ENCODE results near the gene AGPAT2. TPM values are rescaled to one million over a fixed set of nuclear protein-coding genes. Genes with fewer than 3 reads are reported as not detected.

Gene AGPAT2
- total RNA-seq, 1 experiment from 2014 or later, result 124 TPM

GRCh38 chr9:136665704-136666371 lies 21.4 kb downstream of the AGPAT2 start:
- CTCF ChIA-PET, result interaction anchor here (0.6 kb wide), 1 partner anchor 182 kb away, joined by 10 read pairs; no protein-coding TSS in a partner anchor

GRCh38 chr9:136665111-136665703 lies 22.1 kb downstream of the AGPAT2 start:
- Histone ChIP-seq H3K4me3 (peak overlapping the region; percentile 39; the same call in 1 of the 2 replicates), H3K9me2 (ENCODE audit: insufficient read depth) (no peaks in the 10 kb centered on the region), H3K9me3 (ENCODE audit: insufficient read depth, low read depth) (no peaks in the 10 kb centered on the region), H4K20me1 (ENCODE audit: insufficient read depth) (no peaks in the 10 kb centered on the region), H3K36me3 (ENCODE audit: low read depth) (no peaks in the 10 kb centered on the region), H3K79me2 (ENCODE audit: low read depth) (no peaks in the 10 kb centered on the region), H3K27ac (no peak overlapping the region), H3K4me2 (peak overlapping the region; percentile 55; the same call in 1 of the 2 replicates), H3K4me1 (replicated peaks; ENCODE audit: insufficient read depth) (no peaks in the 10 kb centered on the region), H3K27me3 (ENCODE audit: insufficient read depth, low read depth) (no peaks in the 10 kb centered on the region), H3F3A (ENCODE audit: insufficient read depth, low read depth) (peaks cover 11% of the 10 kb centered on the region; the same call in 1 of the 2 replicates), H2AFZ (no peak overlapping the region)
- CTCF ChIA-PET, result interaction anchor here (0.6 kb wide), 1 partner anchor 14 kb away, joined by 5 read pairs; no protein-coding TSS in a partner anchor
- BruUV-seq (replicated peaks), result no TSS peak
- DNase-seq, result peak in 1 of 2 experiments; percentile 49
- POLR2A ChIA-PET (ENCODE audit: unreplicated experiment), result no interaction called here
- TF ChIP-seq EZH2 (IDR thresholded peaks at IDR 0.05; ENCODE audit: low read depth), result no peak
- intact Hi-C loops (cut with micrococcal nuclease; ENCODE audit: unreplicated experiment), result no loop called here

More at GRCh38 chr9:136665704-136666371, 21.4 kb downstream of the AGPAT2 start:
- Histone ChIP-seq H3K36me3 (ENCODE audit: low read depth) (no peaks in the 10 kb centered on the region), H3F3A (ENCODE audit: insufficient read depth, low read depth) (peaks cover 11% of the 10 kb centered on the region; the same call in 1 of the 2 replicates), H3K79me2 (ENCODE audit: low read depth) (no peaks in the 10 kb centered on the region), H3K9me2 (ENCODE audit: insufficient read depth) (no peaks in the 10 kb centered on the region), H3K4me1 (replicated peaks; ENCODE audit: insufficient read depth) (no peaks in the 10 kb centered on the region), H3K9me3 (ENCODE audit: insufficient read depth, low read depth) (no peaks in the 10 kb centered on the region), H3K4me3 (peak overlapping the region; percentile 48; the same call in 1 of the 2 replicates), H2AFZ (no peak overlapping the region), H3K27ac (no peak overlapping the region), H4K20me1 (ENCODE audit: insufficient read depth) (no peaks in the 10 kb centered on the region), H3K27me3 (ENCODE audit: insufficient read depth, low read depth) (no peaks in the 10 kb centered on the region), H3K4me2 (peak overlapping the region; percentile 70)
- DNase-seq, result peak in 1 of 2 experiments; percentile 48
- BruUV-seq (replicated peaks), result no TSS peak
- no peak for TF ChIP-seq EZH2 (IDR thresholded peaks at IDR 0.05; ENCODE audit: low read depth)
- TF ChIP-seq, protein P1, sequence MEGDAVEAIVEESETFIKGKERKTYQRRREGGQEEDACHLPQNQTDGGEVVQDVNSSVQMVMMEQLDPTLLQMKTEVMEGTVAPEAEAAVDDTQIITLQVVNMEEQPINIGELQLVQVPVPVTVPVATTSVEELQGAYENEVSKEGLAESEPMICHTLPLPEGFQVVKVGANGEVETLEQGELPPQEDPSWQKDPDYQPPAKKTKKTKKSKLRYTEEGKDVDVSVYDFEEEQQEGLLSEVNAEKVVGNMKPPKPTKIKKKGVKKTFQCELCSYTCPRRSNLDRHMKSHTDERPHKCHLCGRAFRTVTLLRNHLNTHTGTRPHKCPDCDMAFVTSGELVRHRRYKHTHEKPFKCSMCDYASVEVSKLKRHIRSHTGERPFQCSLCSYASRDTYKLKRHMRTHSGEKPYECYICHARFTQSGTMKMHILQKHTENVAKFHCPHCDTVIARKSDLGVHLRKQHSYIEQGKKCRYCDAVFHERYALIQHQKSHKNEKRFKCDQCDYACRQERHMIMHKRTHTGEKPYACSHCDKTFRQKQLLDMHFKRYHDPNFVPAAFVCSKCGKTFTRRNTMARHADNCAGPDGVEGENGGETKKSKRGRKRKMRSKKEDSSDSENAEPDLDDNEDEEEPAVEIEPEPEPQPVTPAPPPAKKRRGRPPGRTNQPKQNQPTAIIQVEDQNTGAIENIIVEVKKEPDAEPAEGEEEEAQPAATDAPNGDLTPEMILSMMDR (conservative IDR thresholded peaks at IDR 0.05), result no peak
- POLR2A ChIA-PET (ENCODE audit: unreplicated experiment), result no interaction called here
- intact Hi-C loops (cut with micrococcal nuclease; ENCODE audit: unreplicated experiment), result no loop called here

DNA sequence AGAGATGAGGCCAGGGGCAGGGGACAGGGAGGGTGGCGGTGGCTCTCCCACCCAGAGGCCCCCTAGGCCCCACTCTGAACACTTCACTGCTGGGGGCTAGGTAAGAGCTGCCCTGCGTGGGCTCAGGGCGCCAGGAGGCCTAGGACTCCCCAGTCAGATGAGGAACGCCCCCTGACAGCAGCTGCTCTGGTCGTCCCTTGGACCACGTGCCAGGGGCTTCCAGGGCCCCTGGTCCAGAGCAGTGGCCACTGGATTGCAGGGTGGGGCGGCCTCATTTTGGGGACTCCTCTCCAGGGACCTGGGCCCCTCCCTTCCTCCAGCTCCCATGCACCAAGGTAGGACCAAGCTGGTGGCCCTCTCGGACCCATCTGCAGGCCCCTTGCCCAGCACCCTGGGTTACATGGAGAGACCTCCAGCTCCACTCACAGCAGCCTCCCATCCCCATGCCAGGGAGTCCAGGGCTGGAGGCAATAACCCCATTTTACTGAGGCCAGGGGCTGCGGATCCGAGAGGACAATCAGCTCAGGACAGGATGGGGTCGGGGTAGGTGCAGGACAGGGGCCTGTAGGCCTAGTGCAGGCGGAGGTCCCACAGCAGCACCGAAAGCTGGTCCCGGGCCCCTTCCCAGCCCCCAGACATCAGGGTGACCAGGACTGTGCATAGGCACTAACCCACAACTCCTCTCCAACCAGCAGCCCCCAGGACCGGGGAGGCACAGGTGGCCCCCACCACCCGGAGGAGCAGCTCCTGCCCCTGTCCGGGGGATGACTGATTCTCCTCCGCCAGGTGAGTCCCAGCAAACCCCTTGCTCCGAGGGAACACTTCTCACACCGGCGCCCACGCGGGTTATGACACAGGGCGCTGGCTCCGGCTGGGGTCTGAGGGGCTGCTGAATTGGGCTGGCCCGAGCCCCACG lies 23.0 kb downstream of the AGPAT2 start:
- no peak overlapping the region for H2AFZ ChIP-seq
- H3K4me1 ChIP-seq (replicated peaks; ENCODE audit: insufficient read depth), result no peaks in the 10 kb centered on the region
- no TSS peak for BruUV-seq (replicated peaks)
- no peaks in the 10 kb centered on the region for H3K79me2 ChIP-seq (ENCODE audit: low read depth)
- H3K9me3 ChIP-seq (ENCODE audit: insufficient read depth, low read depth), result no peaks in the 10 kb centered on the region
- DNase-seq, result no peak
- POLR2A ChIA-PET (ENCODE audit: unreplicated experiment), result no interaction called here
- TF ChIP-seq EZH2 (IDR thresholded peaks at IDR 0.05; ENCODE audit: low read depth), result no peak
- TF ChIP-seq, protein P1 (conservative IDR thresholded peaks at IDR 0.05), result no peak
- CTCF ChIA-PET, result interaction anchor here (0.6 kb wide), 1 partner anchor 13 kb away, joined by 5 read pairs; no protein-coding TSS in a partner anchor
- no peaks in the 10 kb centered on the region for H3K36me3 ChIP-seq (ENCODE audit: low read depth)
- no peak overlapping the region for H3K4me2 ChIP-seq
- no peaks in the 10 kb centered on the region for H3K9me2 ChIP-seq (ENCODE audit: insufficient read depth)
- peaks cover 7% of the 10 kb centered on the region; the same call in 1 of the 2 replicates for H3K27me3 ChIP-seq (ENCODE audit: insufficient read depth, low read depth)
- no peak overlapping the region for H3K27ac ChIP-seq
- no peak overlapping the region for H3K4me3 ChIP-seq
- intact Hi-C loops (cut with micrococcal nuclease; ENCODE audit: unreplicated experiment), result no loop called here
- peaks cover 11% of the 10 kb centered on the region; the same call in 1 of the 2 replicates for H3F3A ChIP-seq (ENCODE audit: insufficient read depth, low read depth)
- H4K20me1 ChIP-seq (ENCODE audit: insufficient read depth), result no peaks in the 10 kb centered on the region
